HG03066 (cell line): ENCODE results near the gene CFAP52.
"Not testable (repeated sequence)": the region's sequence is repeated elsewhere in the genome, so short reads cannot be mapped to it uniquely, and the experiment has no call there.

Experiments
- ATAC-seq: cut with Tn5 transposase; IDR thresholded peaks from one replicate; pipeline ENCODE4 v1.9.1; 2021; ENCODE audit warnings: low read depth; ENCODE audit not compliant: unreplicated experiment

Gene CFAP52

DNA sequence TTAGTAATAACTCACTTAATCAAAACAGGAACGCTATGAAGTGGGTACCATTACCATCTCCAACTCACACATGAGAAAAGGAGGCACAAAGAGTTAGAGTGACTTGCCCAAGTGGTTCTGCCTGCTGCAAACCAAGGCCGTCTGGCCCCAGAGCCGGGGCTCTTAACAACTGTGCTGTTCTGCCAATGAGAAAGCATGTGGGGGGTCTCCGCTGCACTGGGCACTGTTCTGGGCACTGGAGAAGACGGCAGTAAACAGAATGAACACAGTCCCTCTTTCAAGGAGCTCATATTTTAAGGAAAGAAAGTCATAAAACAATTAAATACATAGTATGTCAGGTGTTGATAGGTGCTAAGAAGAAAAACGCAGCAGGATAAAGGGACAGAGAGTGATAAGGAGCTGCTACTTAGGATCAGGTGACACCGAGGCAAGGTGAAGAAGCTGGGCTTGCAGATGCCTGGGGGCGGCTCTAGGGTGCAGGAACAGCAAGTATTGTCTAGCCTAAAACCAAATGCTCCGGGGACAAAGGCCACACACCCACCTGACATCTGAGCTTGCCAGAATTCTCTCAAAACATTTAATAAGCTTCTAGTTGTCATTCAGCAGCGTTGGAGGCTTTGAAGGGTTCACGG is 7.4 kb upstream of the CFAP52 start:
- ATAC-seq = no peak

DNA sequence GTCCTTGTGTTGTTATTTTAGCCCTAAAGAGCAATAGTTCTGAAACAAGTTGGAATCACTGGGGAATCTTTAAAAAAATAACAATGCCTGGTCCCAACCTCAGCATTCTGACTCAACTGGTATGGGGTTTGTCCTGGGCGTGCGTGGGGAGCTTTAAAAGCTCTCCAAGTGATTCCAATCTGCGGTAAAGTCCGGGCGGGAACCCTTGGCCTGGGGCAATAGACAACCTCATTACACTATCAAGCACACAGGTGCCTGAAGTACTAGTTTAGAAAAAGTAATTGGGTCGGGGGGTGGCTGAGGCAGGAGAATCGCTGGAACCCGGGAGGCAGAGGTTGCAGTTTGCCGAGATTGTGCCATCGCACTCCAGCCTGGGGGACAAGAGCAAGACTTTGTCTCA is 5.2 kb upstream of the CFAP52 start:
- no peak for ATAC-seq

DNA sequence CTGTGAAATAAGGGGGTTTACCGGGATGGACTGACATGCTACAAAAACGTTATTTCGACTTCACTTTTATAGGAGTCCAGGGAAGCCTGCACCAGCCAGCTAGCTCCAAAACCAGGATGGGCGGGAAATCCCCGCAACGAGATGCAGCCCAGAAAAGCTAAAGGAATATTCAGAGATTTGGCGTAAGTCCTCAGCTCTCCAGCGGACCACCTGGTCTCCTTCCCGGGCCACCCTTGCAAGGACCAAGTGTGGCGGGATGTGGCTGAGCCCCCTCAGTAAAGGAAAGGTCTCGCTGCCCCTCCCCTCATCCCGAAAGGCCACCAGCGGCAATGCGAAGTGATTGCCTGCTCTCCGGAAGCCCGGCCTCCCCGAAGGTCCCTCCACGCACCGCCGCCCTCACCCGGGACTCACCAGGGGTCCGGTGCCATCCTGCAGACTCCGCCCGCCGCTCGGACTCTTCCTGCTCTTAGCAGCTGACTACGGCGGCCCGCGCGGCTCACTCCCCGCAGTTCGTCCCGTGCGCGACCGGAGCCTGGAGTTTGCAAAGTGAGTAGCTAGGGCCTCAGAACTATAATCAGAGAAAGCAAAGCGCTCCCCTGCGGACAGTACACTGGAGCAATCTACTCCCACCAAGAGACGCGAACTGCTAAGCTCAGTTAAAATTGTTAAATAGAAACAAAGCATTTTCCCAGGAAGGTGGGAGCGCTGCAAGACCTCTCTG is 901 bp upstream of the CFAP52 start, which contains the start of gene STX8:
TSS of gene STX8 (minus strand) at position 440 of the 721 bp plus-strand sequence. CDS start at position 428, 12 bp downstream.
- peak; percentile 66 for ATAC-seq

DNA sequence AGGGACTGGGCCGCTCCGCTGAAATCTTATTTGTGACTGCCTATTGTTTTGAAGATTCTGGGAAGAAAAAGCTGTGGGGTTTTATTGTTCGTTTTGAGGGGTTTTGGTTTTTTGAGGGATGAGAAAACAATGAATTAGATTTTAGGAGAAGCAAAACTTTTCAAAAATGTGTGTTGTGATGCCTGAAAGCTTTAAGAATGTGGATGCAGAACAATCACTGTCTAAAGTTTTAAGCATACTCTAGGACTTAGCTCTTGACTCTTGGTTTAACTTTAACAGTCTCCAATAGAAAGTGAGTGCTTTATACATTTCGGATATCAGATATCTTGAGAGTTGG is 899 bp downstream of the CFAP52 start:
- no peak for ATAC-seq

DNA sequence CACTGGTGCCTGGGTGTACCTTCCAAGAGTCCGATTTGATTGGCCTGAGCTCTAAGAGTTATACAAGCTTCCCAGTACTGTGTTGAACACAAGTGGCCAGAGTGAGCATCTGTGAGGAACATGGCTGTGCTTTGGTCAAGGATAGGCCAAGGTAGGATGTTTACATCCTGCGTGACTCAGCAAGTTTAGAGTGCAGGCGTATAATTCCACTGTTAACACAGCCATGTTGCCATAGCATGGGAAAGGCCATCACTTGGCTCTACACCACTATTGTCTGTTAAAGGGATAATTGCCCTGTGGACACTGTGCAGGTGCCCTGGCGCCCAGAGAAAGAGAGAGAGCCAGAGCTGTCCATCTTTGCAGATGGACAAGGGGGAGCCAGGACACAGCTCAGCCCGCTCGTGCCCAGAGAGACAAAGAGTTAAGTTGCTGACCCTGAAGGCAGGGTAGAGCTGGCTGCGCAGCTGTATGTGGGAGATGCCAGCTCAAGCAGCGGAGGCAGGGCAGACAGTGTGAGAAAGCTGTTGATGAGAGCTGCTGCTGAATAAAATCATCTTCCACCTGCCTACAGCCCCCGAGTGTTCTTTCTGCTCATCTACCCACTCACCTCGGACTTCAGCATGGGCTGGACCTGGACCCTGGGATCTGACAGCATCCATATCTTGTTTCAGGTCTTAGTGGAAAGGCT is 11.7 kb downstream of the CFAP52 start:
- ATAC-seq = no peak

DNA sequence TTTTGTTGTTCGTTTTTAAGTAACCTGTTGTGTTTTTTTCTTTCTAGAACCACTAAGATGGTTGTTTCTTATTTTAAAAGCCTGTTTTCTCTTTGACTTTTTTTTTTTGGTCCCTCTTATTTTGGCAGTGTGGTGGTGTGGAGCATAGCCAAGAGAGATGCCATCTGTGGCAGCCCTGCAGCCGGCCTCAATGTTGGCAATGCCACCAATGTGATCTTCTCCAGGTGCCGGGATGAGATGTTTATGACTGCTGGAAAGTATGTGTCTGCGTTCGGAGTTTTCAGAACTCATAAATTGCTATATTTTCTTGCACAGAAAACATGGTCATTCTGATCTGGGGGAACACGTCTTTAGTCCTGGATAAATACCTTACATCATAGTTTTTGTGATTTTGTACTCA is 17.6 kb downstream of the CFAP52 start:
- no peak for ATAC-seq

DNA sequence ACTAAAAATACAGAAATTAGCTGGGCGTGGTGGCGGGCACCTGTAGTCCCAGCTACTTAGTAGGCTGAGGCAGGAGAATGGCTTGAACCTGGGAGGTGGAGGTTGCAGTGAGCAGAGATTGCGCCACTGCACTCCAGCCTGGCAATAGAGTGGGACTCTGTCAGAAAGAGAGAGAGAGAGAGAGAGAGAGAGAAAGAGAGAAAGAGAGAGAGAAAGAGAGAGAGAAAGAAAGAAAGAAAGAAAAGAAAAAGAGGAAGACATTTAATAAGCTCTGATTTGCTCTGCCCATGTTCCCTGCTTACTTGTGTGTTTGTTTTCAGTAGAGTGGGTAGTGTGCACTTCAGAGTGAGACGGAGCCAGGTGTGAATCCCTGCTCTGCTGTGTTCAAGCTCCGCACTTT is 21.2 kb downstream of the CFAP52 start:
- not testable (repeated sequence) for ATAC-seq

DNA sequence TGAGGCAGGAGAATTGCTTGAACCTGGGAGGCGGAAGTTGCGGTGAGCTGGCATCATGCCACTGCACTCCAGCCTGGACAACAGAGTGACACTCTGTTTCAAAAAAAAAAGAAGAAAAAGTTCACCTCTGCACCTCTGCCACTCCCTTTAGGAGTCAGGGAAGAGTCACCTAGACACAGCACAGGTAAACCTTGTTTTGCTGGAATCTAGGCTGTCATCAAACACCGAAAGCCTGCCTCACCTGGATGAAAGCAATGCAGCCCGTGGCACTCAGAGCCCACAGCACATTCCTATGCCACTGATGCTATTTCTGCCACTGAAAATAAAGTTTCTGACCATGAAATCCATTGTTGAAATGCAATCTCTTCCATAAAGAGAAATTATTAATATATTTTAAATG is 22.2 kb downstream of the CFAP52 start:
- no peak for ATAC-seq

DNA sequence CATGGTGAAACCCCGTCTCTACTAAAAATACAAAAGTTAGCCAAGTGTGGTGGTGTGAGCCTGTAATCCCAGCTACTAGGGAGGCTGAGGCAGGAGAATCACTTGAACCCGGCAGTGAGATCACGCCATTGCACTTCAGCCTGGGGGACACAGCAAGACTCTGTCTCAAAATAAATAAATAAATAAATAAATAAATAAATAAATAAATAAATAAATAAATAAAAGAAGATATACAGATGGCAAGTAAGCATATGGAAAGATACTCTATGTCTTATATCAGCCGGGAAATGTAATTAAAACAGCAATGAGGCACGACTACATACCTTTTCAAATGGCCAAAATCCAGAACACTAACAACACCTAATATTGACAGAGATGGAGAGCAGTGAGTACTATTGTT is 28.1 kb downstream of the CFAP52 start:
- ATAC-seq = not testable (repeated sequence)

DNA sequence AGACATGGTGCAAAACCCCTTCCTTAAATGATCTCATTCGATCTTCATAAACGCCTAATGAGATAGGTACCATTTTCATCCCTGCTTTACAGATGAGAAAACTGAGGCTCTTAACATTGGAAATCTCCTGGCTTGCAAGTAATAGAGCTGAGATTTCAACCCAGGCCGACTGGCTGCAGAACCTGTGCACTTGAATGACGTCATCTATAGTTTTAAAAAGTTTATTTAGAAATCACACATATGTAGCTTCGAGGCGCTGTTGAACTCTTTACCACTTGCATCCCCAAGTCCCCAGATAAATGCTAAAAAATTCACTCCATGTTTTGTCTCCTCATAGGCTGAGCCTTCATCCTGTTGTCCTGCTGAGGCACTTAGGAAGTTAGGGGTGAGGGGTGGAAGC is 30.0 kb downstream of the CFAP52 start:
- no peak for ATAC-seq

DNA sequence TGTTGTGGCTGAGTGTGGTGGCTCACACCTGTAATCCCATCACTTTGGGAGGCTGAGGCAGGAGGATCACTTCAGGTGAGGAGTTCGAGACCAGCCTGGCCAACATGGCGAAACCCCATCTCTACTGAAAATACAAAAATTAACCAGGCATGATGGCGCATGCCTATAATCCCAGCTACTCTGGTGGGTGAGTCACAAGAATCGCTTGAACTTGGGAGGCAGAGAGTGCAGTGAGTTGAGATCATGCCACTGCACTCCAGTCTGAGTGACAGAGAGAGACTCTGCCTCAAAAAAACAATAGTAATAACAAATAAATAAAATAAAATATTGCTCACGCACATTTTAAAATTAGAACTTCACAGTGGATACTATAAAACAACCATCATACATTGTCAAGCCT is 30.6 kb downstream of the CFAP52 start:
- ATAC-seq = not testable (repeated sequence)

DNA sequence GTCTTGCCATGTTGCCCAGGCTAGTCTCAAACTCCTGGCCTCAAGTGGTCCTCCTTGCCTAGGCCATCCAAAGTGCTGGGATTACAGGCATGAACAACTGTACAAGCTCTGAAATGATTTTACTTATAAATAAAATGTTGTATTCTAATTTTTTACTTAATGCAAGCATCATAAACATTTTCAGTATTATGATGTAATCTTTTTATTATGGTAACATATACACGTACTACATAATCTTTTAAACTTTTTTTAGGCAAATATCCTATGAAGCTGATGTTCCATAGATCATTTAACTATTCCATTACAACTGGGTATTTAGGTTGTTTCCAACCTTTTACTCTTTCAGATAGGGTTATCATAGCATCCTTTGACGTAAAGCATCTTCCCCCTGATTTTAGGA is 35.1 kb downstream of the CFAP52 start:
- ATAC-seq = no peak

DNA sequence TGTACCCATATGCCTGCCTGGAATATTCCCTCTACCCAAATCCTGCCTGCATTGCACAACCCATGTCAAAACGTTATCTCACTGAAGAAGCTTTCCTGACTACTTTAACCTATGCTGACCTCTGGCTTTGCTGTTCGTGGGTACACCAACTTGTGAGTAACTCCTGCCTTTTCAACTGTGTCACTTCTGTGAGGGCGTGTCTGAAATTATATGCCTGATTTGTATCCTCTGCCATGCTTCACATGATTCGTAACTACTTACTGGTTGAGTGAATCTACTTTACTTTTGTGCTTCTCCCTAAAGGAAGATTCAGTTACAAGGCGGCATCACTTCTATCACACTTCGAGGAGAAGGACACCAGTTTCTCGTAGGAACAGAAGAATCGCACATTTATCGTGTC is 35.6 kb downstream of the CFAP52 start:
- no peak for ATAC-seq

DNA sequence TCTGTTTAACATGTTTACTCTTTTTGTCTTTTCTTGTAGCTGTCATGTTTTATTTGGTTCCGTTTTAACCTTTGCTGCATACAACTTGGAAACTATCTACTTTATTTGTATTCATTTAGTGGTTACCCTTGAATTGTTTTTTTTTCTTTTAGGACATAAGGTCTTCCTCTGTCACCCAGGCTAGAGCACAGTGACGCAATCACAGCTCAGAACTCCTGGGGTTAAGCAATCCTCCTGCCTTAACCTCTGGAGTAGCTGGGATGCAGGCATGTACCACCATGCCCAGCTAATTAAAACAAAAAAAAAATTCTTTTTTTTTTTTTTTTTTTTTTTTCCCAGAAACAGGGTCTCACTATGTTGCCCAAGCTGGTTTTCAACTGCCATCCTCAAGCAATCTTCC is 39.0 kb downstream of the CFAP52 start:
- no peak for ATAC-seq

DNA sequence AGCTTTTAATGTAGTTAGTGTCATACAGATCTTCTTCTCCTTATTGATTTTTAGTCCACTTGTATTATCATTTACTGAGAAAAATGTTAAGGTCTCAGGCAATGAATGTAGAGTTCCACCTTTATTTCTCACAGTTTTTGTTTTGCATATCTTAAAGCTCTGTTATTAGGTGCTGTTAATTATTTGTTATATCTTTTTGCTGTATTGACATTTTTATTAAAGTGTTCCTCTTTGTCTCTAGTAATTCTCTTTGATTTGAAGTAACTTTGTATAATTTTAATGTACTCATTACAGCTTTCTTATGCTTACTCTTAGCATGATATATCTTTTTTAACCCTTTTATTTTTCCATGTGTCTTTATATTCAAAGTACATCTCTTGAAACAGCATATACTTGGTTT is 46.5 kb downstream of the CFAP52 start:
- ATAC-seq = no peak

DNA sequence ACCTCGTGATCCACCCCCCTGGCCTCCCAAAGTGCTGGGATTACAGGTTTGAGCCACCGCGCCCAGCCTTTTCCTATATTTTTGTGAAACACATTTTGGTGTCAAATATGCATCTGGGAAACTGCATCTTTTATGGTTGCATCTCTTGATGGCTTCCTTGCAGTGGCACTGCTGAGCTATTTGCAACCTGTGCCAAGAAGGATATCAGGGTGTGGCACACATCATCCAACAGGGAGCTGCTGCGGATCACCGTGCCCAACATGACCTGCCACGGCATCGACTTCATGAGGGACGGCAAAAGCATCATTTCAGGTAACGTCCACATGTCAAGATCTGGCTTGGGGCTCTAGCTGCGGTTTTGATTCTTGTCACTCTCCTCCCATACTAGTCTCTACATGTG is 52.1 kb downstream of the CFAP52 start:
- ATAC-seq = no peak

DNA sequence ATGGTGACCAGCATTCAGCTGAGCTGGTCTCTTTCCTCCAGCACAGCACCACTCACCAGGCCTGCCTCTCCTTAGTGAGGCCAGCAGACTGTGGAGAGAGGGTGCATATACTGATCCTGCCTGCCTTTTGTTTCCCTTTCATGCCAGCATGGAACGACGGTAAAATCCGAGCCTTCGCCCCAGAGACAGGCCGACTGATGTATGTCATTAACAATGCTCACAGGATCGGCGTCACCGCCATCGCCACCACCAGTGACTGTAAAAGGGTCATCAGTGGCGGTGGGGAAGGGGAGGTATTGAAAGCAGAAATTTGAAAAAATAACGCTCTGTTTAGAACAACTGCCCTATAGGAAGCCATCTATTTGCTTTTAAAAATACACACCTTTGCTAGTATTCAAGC is 56.3 kb downstream of the CFAP52 start:
- ATAC-seq = no peak

DNA sequence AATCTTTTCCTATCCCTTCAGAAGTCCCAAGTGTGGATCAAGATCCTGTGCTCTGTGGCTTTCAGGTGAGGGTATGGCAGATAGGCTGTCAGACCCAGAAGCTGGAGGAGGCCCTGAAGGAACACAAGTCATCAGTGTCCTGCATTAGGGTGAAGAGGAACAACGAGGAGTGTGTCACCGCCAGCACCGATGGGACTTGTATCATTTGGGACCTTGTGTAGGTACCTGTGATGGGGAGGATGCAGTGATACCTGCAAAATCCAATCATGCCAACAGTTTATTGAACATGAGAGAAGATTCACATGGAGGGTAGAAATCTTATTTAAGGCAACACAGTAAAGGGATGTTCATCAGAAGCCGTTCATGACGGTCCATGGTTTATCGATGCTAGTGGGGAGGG is 58.9 kb downstream of the CFAP52 start:
- no peak for ATAC-seq

DNA sequence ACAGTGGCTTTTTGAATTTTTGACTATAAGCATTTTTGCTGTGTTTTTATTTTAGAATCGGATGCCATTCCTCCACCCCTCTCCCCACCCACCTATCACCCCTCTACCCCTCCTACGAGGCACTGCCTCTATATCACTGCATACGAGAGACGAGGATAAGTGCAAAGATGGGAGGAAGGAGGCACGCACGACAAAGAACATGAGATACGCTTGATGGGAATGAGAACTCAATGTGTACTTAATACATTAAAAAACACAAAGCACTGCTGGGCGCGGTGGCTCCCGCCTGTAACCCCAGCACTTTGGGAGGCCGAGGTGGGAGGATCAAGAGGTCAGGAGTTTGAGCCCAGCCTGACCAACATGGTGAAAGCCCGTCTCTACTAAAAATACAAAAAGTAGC is 60.1 kb downstream of the CFAP52 start:
- ATAC-seq = no peak

DNA sequence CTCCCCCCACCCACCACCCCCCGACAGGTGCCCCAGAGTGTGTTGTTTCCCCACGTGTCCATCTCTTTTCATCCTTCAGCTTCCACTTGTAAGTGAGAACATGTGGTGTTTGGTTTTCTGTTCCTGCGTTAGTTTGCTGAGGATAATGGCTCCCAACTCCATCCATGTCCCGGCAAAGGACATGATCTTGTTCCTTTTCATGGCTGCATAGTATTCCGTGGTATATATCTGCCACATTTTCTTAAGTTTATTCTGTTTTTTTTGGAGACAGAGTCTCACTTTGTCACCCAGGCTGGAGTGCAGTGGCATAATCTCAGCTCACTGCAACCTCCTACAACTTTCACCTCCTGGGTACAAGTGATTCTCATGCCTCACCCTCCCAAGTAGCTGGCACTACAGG is 63.9 kb downstream of the CFAP52 start:
- not testable (repeated sequence) for ATAC-seq

DNA sequence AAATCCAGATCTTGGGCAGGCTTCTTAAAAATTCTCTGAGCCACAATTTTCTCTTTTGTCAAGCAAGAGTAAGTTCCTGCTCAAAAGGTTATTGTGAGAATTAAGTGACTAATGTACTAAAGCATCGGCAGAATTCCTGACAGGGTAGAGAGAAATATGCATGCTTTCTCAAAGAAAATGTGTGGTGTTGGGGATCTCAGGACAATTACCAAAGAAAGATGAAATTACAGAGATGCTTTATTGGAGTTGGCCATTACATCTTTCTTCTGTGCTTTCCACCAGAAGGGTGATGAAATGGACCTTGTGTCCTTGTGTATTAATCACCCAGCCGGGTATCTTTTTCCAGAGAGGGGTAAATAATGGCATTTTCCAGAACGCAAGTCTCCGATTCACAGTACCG is 67.2 kb downstream of the CFAP52 start:
- ATAC-seq = no peak
